ENCODE measurements around the gene ARFGAP3. TPM values are rescaled to one million over a fixed set of nuclear protein-coding genes. Genes with fewer than 3 reads are reported as not detected.
A peak's percentile ranks its signal among the peaks of the same experiment; 100 is the strongest.

ARFGAP3 gene
- total RNA-seq, 1 donor from 2014 or later, result 80.8 TPM

DNA sequence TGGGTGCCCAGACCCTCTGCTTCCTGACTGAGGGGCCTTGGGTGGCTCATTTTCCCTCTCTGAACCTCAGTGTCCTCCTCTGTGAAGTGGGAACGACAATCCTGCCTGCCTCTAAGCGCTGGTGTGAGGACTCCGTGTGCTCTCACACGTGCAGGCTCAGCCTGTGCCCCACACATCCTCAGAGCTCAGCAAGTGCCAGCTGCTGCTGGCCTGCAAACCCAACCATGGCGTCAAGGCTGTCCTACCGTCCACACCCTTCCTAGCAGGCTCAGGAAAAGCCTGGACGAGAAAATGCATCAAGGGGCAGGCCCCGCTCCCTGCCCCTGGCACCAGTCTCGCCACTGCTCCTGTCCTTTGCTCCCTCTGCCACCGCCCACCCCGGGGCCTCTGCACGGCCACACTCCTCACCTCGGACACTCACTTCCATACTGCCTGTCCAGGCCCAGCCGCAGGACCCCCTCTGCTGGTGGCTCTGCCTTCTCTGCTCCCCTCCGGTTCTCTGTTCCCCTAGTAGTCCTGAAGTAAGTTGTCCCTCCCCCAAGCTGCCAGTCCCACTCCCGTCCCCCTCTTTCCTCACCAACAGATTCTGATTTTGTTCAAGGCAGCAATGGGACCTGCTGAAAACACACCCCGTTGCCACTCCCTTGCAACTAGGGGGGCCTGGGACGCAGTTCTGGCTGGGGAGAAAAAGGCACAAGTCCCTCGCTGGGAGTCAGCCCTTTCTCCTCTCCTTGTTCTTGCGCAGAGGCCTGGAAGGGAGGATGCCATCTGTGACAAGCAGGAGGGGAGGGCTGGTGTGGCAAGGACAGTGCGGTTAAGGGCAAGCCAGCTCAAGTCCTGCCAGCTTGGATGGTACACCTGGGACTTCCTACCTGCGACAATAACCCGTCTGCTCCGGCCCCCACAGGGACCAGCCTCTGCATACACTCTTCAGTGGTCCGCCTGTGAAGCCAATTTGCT lies 62.2 kb downstream of the ARFGAP3 start:
- H3K36me3 Mint-ChIP-seq (ENCODE audit: low read depth), result peaks cover 29% of the 10 kb centered on the region
- no peaks in the 10 kb centered on the region for H3K27me3 Mint-ChIP-seq (ENCODE audit: low read depth)
- H3K9me3 Mint-ChIP-seq (ENCODE audit: low read depth), result no peaks in the 10 kb centered on the region
- H3K4me1 Mint-ChIP-seq (ENCODE audit: low read depth), result peaks cover 5% of the 10 kb centered on the region
- peak; percentile 40 for TF ChIP-seq CTCF (IDR thresholded peaks at IDR 0.05)
- H3K27ac Mint-ChIP-seq (ENCODE audit: unreplicated experiment), result no peak overlapping the region
- H3K4me3 Mint-ChIP-seq (ENCODE audit: unreplicated experiment), result no peak overlapping the region
- no peak for DNase-seq (ENCODE audit: low spot score)

- no peak for TF ChIP-seq CTCF (IDR thresholded peaks at IDR 0.05)
- Mint-ChIP-seq H3K27ac (ENCODE audit: unreplicated experiment) (no peak overlapping the region), H3K9me3 (ENCODE audit: low read depth) (no peaks in the 10 kb centered on the region), H3K4me1 (ENCODE audit: low read depth) (peaks cover 5% of the 10 kb centered on the region), H3K27me3 (ENCODE audit: low read depth) (no peaks in the 10 kb centered on the region), H3K36me3 (ENCODE audit: low read depth) (peaks cover 23% of the 10 kb centered on the region), H3K4me3 (ENCODE audit: unreplicated experiment) (no peak overlapping the region)
- DNase-seq (ENCODE audit: low spot score), result no peak
Measured at GRCh38 chr22:42793848-42794405, 63.1 kb downstream of the ARFGAP3 start.

DNA sequence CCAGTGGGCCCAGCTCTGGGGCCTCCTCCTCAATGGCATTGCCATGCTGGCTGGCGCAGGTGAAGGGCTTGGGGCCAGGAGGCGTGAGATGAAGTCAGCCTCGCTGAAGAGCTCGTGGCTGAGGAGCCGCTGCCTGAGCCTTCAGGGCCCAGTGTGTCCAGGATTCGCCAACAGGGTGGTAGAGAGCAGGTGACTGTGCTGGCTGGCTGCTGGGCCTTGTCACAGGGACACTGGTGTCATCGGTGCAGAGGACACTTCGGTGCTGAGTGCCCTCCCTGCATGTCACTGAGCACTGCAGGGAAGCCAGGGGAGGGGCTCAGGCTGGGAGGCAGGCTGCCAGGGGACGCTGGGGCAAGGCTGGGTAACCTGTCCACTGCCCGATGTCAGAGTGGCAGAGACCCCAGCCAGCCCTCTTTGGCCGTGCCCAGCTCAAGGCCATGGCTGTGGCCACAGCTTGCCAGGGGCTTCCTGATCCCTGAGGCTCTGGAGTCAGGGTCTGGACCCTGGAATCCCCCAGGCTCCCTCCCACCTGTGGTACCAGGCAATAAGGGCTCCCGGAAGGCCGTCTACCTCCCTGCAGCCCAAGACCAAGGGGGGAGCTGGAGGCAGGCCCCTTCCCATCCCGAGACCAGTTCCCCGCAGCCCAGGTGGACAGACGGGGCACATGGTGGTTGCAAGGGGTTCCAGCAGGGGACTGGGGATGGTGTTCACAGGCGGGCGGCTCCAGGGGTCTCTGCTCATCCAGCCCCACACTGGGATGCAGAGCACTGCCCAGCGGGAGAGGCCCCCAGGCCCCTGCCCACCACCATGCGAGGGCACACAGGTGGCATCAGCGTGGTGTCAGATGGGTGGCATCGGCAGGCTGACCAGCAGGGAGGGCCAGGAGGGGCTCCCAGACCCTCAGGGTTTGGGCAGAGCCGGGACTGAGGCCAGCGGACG lies 63.9 kb downstream of the ARFGAP3 start:
- TF ChIP-seq CTCF (IDR thresholded peaks at IDR 0.05), result no peak
- H3K4me1 Mint-ChIP-seq (ENCODE audit: low read depth), result peaks cover 5% of the 10 kb centered on the region
- H3K4me3 Mint-ChIP-seq (ENCODE audit: unreplicated experiment), result no peak overlapping the region
- peak; percentile 82 for DNase-seq (ENCODE audit: low spot score)
- no peaks in the 10 kb centered on the region for H3K27me3 Mint-ChIP-seq (ENCODE audit: low read depth)
- peaks cover 21% of the 10 kb centered on the region for H3K36me3 Mint-ChIP-seq (ENCODE audit: low read depth)
- no peaks in the 10 kb centered on the region for H3K9me3 Mint-ChIP-seq (ENCODE audit: low read depth)
- H3K27ac Mint-ChIP-seq (ENCODE audit: unreplicated experiment), result no peak overlapping the region

- H3K36me3 Mint-ChIP-seq (ENCODE audit: low read depth), result peaks cover 19% of the 10 kb centered on the region
- H3K27ac Mint-ChIP-seq (ENCODE audit: unreplicated experiment), result peak overlapping the region; percentile 22
- H3K4me1 Mint-ChIP-seq (ENCODE audit: low read depth), result peaks cover 5% of the 10 kb centered on the region
- no peaks in the 10 kb centered on the region for H3K27me3 Mint-ChIP-seq (ENCODE audit: low read depth)
- no peak overlapping the region for H3K4me3 Mint-ChIP-seq (ENCODE audit: unreplicated experiment)
- no peak for DNase-seq (ENCODE audit: low spot score)
- H3K9me3 Mint-ChIP-seq (ENCODE audit: low read depth), result no peaks in the 10 kb centered on the region
- no peak for TF ChIP-seq CTCF (IDR thresholded peaks at IDR 0.05)
Measured at GRCh38 chr22:42792453-42792908, 64.6 kb downstream of the ARFGAP3 start.
